Gastroesophageal sphincter (tissue), 4 donors: ENCODE measurements around the gene KLF7. TPM values are rescaled to one million over a fixed set of nuclear protein-coding genes. Genes with fewer than 3 reads are reported as not detected.

ENCODE experiments used
- ATAC-seq: fragments of 150-250 bp; one replicate; pipeline ENCODE4 v1.9.1; 2016; ENCODE audit warnings: mild to moderate bottlenecking, moderate library complexity
- H3K27ac ChIP-seq, 4 donors: fragments of 200-600 bp; sonication (generic) in 3 of 4; 1 replicate in 3 of 4; 2 replicates in 1 of 4; pipeline ENCODE4 v1.5.1; 2016 to 2019
- H3K27me3 ChIP-seq: fragments of 200-600 bp; sonication (generic); one replicate; pipeline ENCODE4 v1.5.1; 2019
- H3K36me3 ChIP-seq, 2 donors: fragments of 200-600 bp; sonication (generic); one replicate each; pipeline ENCODE4 v1.5.1; 2019; ENCODE audit warnings: control low read depth in 1 of 2
- H3K4me1 ChIP-seq, 3 donors: fragments of 200-600 bp; sonication (generic); 1 replicate in 2 of 3; 2 replicates in 1 of 3; pipeline ENCODE4 v1.5.1; 2016 to 2019; ENCODE audit warnings: control low read depth in 2 of 3
- H3K4me3 ChIP-seq, 2 donors: fragments of 200-600 bp; sonication (generic); one replicate each; pipeline ENCODE4 v1.5.1; 2019; ENCODE audit warnings: mild to moderate bottlenecking in 1 of 2, moderate library complexity in 1 of 2
- H3K9me3 ChIP-seq, 3 donors: fragments of 200-600 bp; sonication (generic); one replicate each; pipeline ENCODE4 v1.5.1; 2017 to 2019; ENCODE audit warnings: control low read depth in 2 of 3
- CTCF ChIP-seq, 4 experiments: fragments of 200-600 bp in 2 of 4; fragments of 450-650 bp in 2 of 4; sonication (generic) in 1 of 4; IDR thresholded peaks; one replicate each; pipeline ENCODE4 v1.5.1; 2017 to 2019; ENCODE audit warnings: antibody characterized with exemption in 4 of 4, mild to moderate bottlenecking in 2 of 4, moderate library complexity in 2 of 4
- EP300 ChIP-seq: sonication (generic); formaldehyde crosslinking; IDR thresholded peaks from one replicate; pipeline ENCODE4 v1.6.1; 2017; ENCODE audit warnings: antibody characterized with exemption, mild to moderate bottlenecking
- POLR2A ChIP-seq, 2 donors: fragments of 450-650 bp; IDR thresholded peaks; one replicate each; pipeline ENCODE4 v1.6.1; 2017; ENCODE audit warnings: antibody characterized with exemption in 2 of 2, mild to moderate bottlenecking in 2 of 2, moderate library complexity in 1 of 2
- POLR2AphosphoS5 ChIP-seq: sonication (generic); formaldehyde crosslinking; IDR thresholded peaks from one replicate; pipeline ENCODE4 v1.6.1; 2017; ENCODE audit warnings: antibody characterized with exemption
- WGBS, 2 donors: methylation state at CpG; one replicate each; pipeline ENCODE4 v1.1.5; 2018; ENCODE audit warnings: low coverage in 1 of 2; 5-methylcytosine and 5-hydroxymethylcytosine counted together
- total RNA-seq, 4 donors: library from RNA; depleted of rRNA; stranded (reverse); fragments of >200 nt; gene quantifications; one replicate each; pipeline ENCODE4 v1.1.0, GENCODE V29; 2016

KLF7 gene
- total RNA-seq, 4 donors from 2014 or later = 30.7 to 59.3 (median 42.1) TPM

GRCh38 chr2:207139552-207139951 is 26.2 kb downstream of the KLF7 start:
- peaks cover 62 to 100% (median 75%) of the 10 kb centered on the region in 3 donors for H3K4me1 ChIP-seq
- no peaks in the 10 kb centered on the region for H3K36me3 ChIP-seq
- no peaks in the 10 kb centered on the region for H3K9me3 ChIP-seq
- peak overlapping the region in 3 of 4 donors; percentile 80 to 100 (median 84) for H3K27ac ChIP-seq
- H3K4me3 ChIP-seq = no peak overlapping the region
- H3K27me3 ChIP-seq = no peaks in the 10 kb centered on the region
- TF ChIP-seq POLR2A (IDR thresholded peaks at IDR 0.05) = no peak
- no peak for TF ChIP-seq EP300
- no peak for TF ChIP-seq POLR2AphosphoS5
- TF ChIP-seq CTCF (IDR thresholded peaks at IDR 0.05) = no peak
- ATAC-seq = no peak
- WGBS, 2 donors = 89 to 91% methylated on average over 3 of the region's 4 CpGs

GRCh38 chr2:207138627-207139297 is 27.0 kb downstream of the KLF7 start:
- TF ChIP-seq CTCF (IDR thresholded peaks at IDR 0.05) (no peak), POLR2A (IDR thresholded peaks at IDR 0.05) (no peak), POLR2AphosphoS5 (no peak), EP300 (no peak)
- Histone ChIP-seq H3K36me3 (no peaks in the 10 kb centered on the region), H3K27ac (peak overlapping the region in 3 of 4 donors; percentile 80 to 100 (median 84)), H3K27me3 (no peaks in the 10 kb centered on the region), H3K4me3 (no peak overlapping the region), H3K4me1 (peaks cover 58 to 100% (median 75%) of the 10 kb centered on the region in 3 donors), H3K9me3 (no peaks in the 10 kb centered on the region)
- no peak for ATAC-seq
- WGBS, 2 donors = 63 to 79% methylated on average over 6 to 7 of the region's 9 CpGs

GRCh38 chr2:207137596-207138337 is 28.0 kb downstream of the KLF7 start:
- 63 to 70% methylated on average over 2 of the region's 2 CpGs for WGBS, 2 donors
- Histone ChIP-seq H3K36me3 (no peaks in the 10 kb centered on the region), H3K4me1 (peaks cover 67 to 100% (median 73%) of the 10 kb centered on the region in 3 donors), H3K27ac (peak overlapping the region; percentile 44 to 100 (median 82)), H3K9me3 (no peaks in the 10 kb centered on the region), H3K4me3 (no peak overlapping the region), H3K27me3 (no peaks in the 10 kb centered on the region)
- TF ChIP-seq POLR2A (IDR thresholded peaks at IDR 0.05) (no peak), EP300 (no peak), POLR2AphosphoS5 (no peak), CTCF (IDR thresholded peaks at IDR 0.05) (no peak)
- no peak for ATAC-seq

GRCh38 chr2:207136874-207137273 is 28.9 kb downstream of the KLF7 start:
- Histone ChIP-seq H3K4me1 (peaks cover 70 to 100% (median 70%) of the 10 kb centered on the region in 3 donors), H3K36me3 (no peaks in the 10 kb centered on the region), H3K27me3 (no peaks in the 10 kb centered on the region), H3K4me3 (no peak overlapping the region), H3K27ac (peak overlapping the region; percentile 44 to 100 (median 82)), H3K9me3 (no peaks in the 10 kb centered on the region)
- no peak for ATAC-seq
- 100% methylated on average over 1 of the region's 2 CpGs; no CpG with 5 or more reads in 1 of the 2 donors for WGBS, 2 donors
- no peak for TF ChIP-seq POLR2AphosphoS5
- TF ChIP-seq EP300 = no peak
- TF ChIP-seq POLR2A (IDR thresholded peaks at IDR 0.05) = no peak

- H3K27ac ChIP-seq = peak overlapping the region; percentile 32 to 100 (median 82)
- peaks cover 71 to 100% (median 72%) of the 10 kb centered on the region in 3 donors for H3K4me1 ChIP-seq
- no peak overlapping the region for H3K4me3 ChIP-seq
- TF ChIP-seq POLR2AphosphoS5 (no peak), CTCF (IDR thresholded peaks at IDR 0.05) (no peak), EP300 (no peak), POLR2A (IDR thresholded peaks at IDR 0.05) (no peak)
- no peaks in the 10 kb centered on the region for H3K27me3 ChIP-seq
- WGBS, 2 donors = 47 to 54% methylated on average over 9 of the region's 9 CpGs
- H3K36me3 ChIP-seq = no peaks in the 10 kb centered on the region
- no peak for ATAC-seq
- H3K9me3 ChIP-seq = no peaks in the 10 kb centered on the region
Observed at GRCh38 chr2:207135801-207136457, 29.8 kb downstream of the KLF7 start.
